HG03469 (cell line): Measurements from ENCODE around the gene TSPEAR.
"Not testable (repeated sequence)": the region's sequence is repeated elsewhere in the genome, so short reads cannot be mapped to it uniquely, and the experiment has no call there.

Source experiments
- ATAC-seq: cut with Tn5 transposase; IDR thresholded peaks from one replicate; pipeline ENCODE4 v1.9.1; 2021; ENCODE audit warnings: mild to moderate bottlenecking, moderate library complexity, moderate number of reproducible peaks; ENCODE audit not compliant: unreplicated experiment

TSPEAR gene

DNA sequence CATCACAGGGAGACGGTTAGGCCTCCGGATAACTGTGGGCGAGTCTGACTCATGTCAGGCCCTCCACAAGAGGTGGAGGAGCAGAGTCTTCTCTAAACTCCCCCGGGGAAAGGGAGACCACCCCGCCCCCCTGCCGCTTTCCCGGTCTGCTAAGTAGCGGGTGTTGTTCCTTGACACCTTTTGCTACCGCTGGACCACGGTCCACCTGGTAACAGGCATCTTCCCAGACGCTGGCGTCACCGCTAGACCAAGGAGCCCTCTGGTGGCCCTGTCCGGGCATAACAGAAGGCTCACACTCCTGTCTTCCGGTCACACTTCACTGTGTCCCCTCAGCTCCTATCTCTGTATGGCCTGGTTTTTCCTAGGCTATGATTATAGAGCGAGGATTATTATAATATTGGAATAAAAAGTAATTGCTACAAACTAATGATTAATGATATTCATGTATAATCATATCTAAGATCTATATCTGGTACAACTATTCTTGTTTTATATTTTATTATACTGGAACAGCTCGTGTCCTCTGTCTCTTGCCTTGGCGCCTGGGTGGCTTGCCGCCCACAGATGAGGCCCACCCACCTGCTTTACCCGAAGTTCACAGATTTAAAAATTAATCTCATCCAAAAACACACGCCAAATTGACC lies 231.7 kb downstream of the TSPEAR start:
- ATAC-seq: not testable (repeated sequence)

DNA sequence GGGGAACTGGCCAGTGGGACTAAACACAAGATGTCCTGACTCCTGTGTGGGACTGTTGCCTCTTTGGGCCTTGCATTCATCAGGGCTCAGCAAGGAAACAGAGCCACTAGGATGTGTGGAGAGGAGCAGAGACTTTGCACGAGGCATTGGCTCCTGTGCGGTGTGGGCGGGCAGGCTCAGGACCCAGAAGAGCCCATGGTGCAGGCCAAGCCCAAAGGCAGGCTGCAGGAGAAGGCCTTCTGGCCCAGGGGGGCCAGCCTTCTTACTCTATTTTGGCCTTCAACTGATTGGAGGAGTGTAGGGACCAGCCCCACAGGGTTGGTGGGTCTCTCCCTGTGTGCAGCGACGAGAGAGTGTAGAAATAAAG lies 232.6 kb downstream of the TSPEAR start:
- no peak for ATAC-seq

DNA sequence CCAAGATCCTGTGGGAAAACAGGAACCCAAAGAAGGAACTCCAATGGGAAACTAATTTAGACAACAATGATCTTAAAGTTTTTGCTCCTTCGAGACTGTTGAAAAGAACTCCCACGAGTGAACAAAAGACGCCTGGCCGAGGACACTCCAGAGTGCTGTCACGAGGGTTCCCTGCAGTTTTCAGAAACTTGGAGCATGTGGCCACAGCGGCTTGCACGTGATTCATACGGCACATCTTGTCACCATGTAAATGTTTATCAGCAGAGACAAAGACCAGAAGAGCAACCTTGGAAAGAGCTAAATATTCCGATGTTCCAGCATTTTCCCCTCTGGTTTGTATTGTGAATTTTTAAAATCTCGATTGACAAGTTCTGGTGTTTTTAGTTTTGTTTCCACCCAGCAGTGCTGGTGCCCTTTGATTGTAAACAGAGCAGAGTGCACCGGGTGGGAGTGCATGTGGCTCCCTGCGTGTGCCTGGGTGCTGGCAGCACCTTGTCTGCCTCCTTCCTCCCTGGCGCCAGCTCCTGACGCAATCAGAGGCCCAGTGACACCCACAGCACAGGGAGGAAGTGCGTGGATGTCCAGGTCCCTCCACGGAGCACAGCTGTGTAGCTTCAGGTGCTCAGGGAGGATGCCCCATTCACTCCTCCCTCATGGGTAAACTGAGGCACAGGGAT lies 233.1 kb downstream of the TSPEAR start:
- ATAC-seq: no peak

DNA sequence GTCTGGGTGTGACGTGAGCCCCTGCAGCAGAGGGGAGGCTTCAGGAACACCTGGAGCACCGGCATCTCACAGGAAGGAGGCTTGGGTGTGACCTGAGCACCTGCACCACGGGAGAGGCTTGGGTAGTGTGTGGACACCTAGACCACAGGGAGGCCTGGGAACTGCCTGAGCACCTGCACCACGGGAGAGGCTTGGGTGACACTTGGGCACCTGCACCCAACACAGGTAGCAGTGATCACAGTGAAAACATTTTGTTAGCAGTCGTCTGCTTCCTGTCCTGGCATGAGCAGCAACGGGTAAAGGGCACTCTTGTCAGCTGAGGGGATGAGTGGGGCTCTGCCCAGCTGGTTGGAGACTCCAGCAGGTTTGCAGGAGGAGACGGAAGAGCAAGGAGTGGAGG lies 233.7 kb downstream of the TSPEAR start:
- ATAC-seq: no peak

GRCh38 chr21:44477131-44477530 lies 234.2 kb downstream of the TSPEAR start:
- no peak for ATAC-seq

- no peak for ATAC-seq
Measured at GRCh38 chr21:44475266-44475845, 236.0 kb downstream of the TSPEAR start.

- ATAC-seq: no peak
Measured at GRCh38 chr21:44473915-44474555, 237.3 kb downstream of the TSPEAR start.

- no peak for ATAC-seq
Measured at GRCh38 chr21:44471996-44472395, 239.4 kb downstream of the TSPEAR start.

DNA sequence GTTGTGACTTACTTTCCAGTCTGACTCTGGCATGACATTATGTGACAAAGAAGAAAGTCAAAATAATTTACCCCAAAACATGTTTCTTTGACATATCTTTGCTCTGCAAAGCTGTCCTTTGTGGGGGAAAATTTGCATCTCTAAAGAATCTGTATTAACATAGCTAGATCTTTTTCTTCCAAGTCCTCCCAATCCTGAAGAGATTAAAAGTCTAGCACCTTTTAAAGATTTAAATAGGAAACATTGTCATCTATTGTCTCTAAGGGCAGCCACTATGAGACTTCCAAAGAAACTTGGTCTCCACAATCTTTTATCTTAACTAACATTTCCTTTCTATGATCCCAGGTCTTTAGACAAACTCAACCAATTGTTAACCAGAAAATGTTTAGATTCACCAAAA lies 240.0 kb downstream of the TSPEAR start:
- ATAC-seq: no peak

GRCh38 chr21:44467859-44468195 lies 243.5 kb downstream of the TSPEAR start:
- no peak for ATAC-seq

DNA sequence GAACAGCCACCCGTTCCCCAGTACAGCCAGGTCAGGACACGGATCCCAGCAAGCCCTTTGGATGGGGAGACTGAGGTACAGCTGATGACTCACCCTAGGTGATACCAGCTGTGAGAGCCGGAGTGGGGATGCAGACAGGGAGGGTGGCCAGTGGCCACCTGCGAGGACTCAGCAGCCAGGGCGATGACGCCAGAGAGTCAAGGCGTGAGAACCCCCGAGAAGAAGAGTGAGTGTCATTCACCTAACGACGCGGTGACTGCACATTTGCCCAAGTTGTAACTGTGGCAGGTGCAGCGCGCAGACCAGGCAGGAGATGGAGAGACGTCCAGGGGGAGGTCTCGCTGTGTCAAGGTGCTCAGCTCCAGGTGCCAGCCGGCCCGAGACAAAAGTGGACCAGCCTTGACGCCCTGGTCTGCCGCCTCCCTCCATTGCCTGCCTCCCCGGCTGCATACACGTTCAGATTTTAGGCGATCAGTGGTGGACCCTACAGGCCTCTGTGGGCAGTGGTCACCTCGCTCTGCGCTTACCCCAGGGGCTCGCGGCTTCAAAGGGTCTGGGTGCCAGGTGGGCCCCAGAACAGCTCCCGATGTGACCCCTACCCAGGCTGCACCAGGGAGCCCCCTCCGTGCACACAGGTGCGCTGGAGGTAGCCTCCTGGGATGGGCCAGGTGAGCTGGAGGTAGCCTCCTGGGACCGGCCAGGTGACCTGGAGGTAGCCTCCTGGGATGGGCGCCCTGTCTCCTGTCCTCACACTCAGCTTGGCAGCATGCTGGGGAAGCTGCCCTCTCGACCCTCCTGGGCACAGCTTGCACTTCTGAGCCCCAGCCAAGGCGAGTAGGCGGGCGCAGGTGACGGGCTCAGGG lies 244.1 kb downstream of the TSPEAR start:
- no peak for ATAC-seq

- ATAC-seq: no peak
Measured at GRCh38 chr21:44466351-44466954, 244.9 kb downstream of the TSPEAR start.

DNA sequence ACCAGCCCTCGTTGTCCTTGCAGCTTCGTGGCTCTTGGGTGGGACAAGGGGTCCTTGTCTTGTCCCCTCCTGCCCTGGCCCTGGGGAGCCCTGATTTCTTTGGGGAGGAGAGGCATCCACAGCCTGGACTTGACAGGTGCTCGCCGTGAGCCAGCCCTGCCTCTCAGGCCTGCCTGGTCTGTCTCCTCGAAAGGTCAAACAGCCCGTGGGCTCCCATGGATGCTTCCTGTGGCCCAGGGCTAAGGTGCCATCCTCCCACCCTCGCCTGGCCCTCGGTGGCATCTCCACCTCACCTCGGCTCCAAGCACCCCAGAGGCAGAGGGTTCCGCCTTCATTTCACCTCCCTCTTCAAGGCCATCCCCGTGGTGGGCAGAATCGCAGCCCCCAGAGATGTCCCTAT lies 247.0 kb downstream of the TSPEAR start:
- ATAC-seq: no peak

GRCh38 chr21:44463724-44464123 lies 247.6 kb downstream of the TSPEAR start:
- no peak for ATAC-seq

DNA sequence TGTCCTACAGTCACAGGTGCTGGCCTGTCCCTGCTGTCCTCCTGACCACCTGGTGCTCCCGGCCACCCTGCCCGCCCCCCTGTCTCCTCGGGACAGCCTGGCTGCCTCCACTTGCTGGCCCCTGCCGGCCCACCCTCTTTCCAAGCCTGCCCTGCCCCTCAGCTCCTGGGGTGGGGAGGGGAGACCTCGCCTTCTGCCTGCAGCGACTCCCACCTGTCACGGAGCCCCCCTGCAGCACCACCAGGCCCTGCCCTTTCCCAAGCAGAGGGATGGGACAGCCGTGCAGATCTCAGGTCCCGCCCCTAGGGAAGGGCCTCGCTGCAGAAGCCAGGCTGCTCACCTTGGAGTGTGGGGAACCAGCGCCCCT lies 248.6 kb downstream of the TSPEAR start:
- no peak for ATAC-seq

DNA sequence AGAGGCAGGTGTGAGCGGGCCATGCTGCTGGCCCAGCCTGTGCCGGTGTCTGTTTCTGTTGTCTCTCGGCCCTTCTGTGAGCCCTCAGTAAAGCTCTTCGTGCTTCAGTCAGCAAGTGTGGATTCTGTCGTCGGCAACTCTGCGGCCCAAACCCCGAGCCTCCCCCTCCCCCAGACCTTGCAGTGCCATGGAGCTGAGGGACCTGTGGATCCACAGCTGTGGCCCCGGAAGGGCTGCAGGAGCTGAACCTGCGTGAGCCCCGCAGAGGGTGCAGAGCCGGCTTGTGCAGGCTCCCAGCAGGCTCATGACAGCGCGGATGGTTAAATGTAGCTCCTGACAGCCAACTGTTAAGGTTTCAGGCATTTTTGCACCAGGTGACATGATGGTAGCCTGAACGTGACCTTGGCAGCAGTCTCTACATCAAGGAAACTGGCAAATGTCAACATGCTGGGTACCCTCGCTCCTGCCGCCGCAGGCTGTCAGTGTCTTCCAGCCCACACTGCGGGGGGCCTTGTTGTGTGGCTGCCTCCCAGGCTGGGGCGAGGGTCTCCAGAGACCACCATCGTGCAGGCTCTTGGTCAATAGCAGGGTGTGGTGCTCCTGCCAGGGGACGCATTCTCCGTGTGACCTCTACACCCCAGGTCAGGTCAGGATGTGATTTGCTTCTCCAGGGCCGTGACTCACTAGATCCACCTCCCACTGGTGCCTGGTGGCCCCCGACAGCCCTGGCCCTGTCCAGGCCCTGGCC lies 249.1 kb downstream of the TSPEAR start:
- no peak for ATAC-seq

GRCh38 chr21:44461464-44462001 lies 249.8 kb downstream of the TSPEAR start:
- ATAC-seq: no peak

- no peak for ATAC-seq
Measured at GRCh38 chr21:44461005-44461404, 250.4 kb downstream of the TSPEAR start.

- no peak for ATAC-seq
Measured at GRCh38 chr21:44460441-44460755, 251.0 kb downstream of the TSPEAR start.
